H1 (cell line): ENCODE data around the gene SLC9A3.

Experiments
- CHD2 ChIP-seq: IDR thresholded peaks from 2 replicates; pipeline ENCODE4 v1.6.1; 2012; ENCODE audit warnings: low read length, improper control_type of control experiment
- CTCF ChIP-seq, 3 experiments: IDR thresholded peaks; 1 replicate in 2 of 3; 2 replicates in 1 of 3; pipeline versions ENCODE4 v1.5.1 to v1.6.1; 2011; ENCODE audit warnings: low read length in 3 of 3, mild to moderate bottlenecking in 3 of 3, inconsistent platforms in 2 of 3, low read depth in 1 of 3, moderate library complexity in 1 of 3; ENCODE audit not compliant: insufficient read depth in 1 of 3; ENCODE audit errors: control extremely low read depth in 1 of 3
- MAX ChIP-seq: IDR thresholded peaks from 2 replicates; pipeline ENCODE4 v1.6.1; 2012; ENCODE audit warnings: inconsistent platforms
- SRF ChIP-seq: IDR thresholded peaks from 2 replicates; pipeline ENCODE4 v1.6.1; 2011; ENCODE audit warnings: mild to moderate bottlenecking, low read depth, low read length, moderate library complexity

GRCh38 chr5:483434-484140 is 40.7 kb downstream of the SLC9A3 start:
- TF ChIP-seq CTCF (IDR thresholded peaks at IDR 0.05; ENCODE audit: control extremely low read depth in 1 of 3, insufficient read depth in 1 of 3, low read depth in 1 of 3, low read length in 3 of 3): no peak
- no peak for TF ChIP-seq CHD2
- TF ChIP-seq SRF: no peak
- no peak for TF ChIP-seq MAX
